PC-9 (cell line): ENCODE results near the gene ART1.
"Not testable (repeated sequence)": the region's sequence is repeated elsewhere in the genome, so short reads cannot be mapped to it uniquely, and the experiment has no call there.

Source experiments
- EZH2 ChIP-seq: fragments of 200-600 bp; sonication (generic); IDR thresholded peaks from 2 replicates; pipeline ENCODE4 v1.8.0; 2017; ENCODE audit warnings: antibody characterized with exemption, low read depth
- TF ChIP-seq, protein P1 (sequence below): fragments of 200-600 bp; sonication (generic); conservative IDR thresholded peaks from 2 replicates; pipeline ENCODE4 v1.6.1; 2017; ENCODE audit warnings: mixed run types, antibody characterized with exemption, mild to moderate bottlenecking, moderate library complexity

DNA sequence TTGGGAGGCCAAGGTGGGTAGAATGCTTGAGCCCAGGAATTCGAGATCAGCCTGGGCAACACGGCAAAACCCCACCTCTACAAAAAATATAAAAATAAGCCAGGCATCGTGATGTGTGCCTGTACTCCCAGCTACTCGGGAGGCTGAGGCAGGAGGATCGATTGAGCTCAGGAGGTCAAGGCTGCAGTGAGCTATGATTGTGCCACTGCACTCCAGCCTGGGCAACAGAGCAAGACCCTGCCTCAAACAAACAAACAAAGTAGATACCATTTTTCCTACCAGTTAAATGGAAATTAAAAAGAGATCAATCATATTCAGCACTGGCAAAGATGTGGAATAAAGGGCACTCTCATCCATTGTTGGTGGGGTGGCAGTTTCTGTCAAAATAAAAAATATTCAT, 12.4 kb downstream of the ART1 start:
- TF ChIP-seq EZH2, result not testable (repeated sequence)
- TF ChIP-seq, protein P1, sequence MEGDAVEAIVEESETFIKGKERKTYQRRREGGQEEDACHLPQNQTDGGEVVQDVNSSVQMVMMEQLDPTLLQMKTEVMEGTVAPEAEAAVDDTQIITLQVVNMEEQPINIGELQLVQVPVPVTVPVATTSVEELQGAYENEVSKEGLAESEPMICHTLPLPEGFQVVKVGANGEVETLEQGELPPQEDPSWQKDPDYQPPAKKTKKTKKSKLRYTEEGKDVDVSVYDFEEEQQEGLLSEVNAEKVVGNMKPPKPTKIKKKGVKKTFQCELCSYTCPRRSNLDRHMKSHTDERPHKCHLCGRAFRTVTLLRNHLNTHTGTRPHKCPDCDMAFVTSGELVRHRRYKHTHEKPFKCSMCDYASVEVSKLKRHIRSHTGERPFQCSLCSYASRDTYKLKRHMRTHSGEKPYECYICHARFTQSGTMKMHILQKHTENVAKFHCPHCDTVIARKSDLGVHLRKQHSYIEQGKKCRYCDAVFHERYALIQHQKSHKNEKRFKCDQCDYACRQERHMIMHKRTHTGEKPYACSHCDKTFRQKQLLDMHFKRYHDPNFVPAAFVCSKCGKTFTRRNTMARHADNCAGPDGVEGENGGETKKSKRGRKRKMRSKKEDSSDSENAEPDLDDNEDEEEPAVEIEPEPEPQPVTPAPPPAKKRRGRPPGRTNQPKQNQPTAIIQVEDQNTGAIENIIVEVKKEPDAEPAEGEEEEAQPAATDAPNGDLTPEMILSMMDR, result not testable (repeated sequence)
